Cardiac muscle cell (in vitro differentiated cells and primary cell): Measurements from ENCODE around the gene FOSB. TPM values are rescaled to one million over a fixed set of nuclear protein-coding genes. Genes with fewer than 3 reads are reported as not detected.

ENCODE experiments used
- DNase-seq, 2 donors: peaks; one replicate each; pipeline versions ENCODE4 v3.0.0 to v3.0.0-alpha.2; 2010 to 2017; ENCODE audit warnings: low read depth in 1 of 2, low spot score in 1 of 2
- H3K27ac ChIP-seq: fragments of 200-600 bp; sonication (generic); 2 replicates; pipeline ENCODE4 v1.5.1; 2016
- H3K27me3 ChIP-seq: fragments of 200-600 bp; sonication (generic); 2 replicates; pipeline ENCODE4 v1.6.0; 2016; ENCODE audit warnings: control low read depth
- H3K36me3 ChIP-seq: fragments of 200-600 bp; sonication (generic); 2 replicates; pipeline ENCODE4 v1.5.1; 2016; ENCODE audit warnings: control low read depth
- H3K4me1 ChIP-seq: fragments of 200-600 bp; sonication (generic); 2 replicates; pipeline ENCODE4 v1.8.1; 2017; ENCODE audit warnings: low read depth, mild to moderate bottlenecking, mixed run types
- H3K4me3 ChIP-seq: fragments of 200-600 bp; sonication (generic); 2 replicates; pipeline ENCODE4 v1.5.1; 2016; ENCODE audit warnings: mild to moderate bottlenecking
- H3K9me3 ChIP-seq: fragments of 200-600 bp; sonication (generic); 2 replicates; pipeline ENCODE4 v1.5.1; 2017; ENCODE audit warnings: low read depth, mild to moderate bottlenecking, control low read depth
- CTCF ChIP-seq: IDR thresholded peaks from 2 replicates; pipeline ENCODE4 v1.5.1; 2012; ENCODE audit warnings: low read depth, mild to moderate bottlenecking, low read length
- polyA plus RNA-seq: library from polyadenylated mRNA; unstranded; fragments of >200 nt; fragmentation: Nextera tagmentation; extraction: Ambion mirVana; gene quantifications from 2 replicates; pipeline ENCODE4 v1.2.1, GENCODE V29; 2016
- total RNA-seq: library from RNA; depleted of rRNA; stranded (reverse); fragments of >200 nt; gene quantifications from 2 replicates; pipeline ENCODE4 v1.2.3, GENCODE V29; 2016

The FOSB gene
- total and polyA plus RNA-seq, 2 experiments from 2014 or later = 1.7 to 4.5 TPM

DNA sequence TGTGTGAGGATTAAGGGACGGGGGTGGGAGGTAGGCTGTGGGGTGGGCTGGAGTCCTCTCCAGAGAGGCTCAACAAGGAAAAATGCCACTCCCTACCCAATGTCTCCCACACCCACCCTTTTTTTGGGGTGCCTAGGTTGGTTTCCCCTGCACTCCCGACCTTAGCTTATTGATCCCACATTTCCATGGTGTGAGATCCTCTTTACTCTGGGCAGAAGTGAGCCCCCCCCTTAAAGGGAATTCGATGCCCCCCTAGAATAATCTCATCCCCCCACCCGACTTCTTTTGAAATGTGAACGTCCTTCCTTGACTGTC lies 5.5 kb downstream of the FOSB start:
- H3K27me3 ChIP-seq = no peaks in the 10 kb centered on the region
- peaks cover 14% of the 10 kb centered on the region for H3K4me1 ChIP-seq
- no peaks in the 10 kb centered on the region for H3K9me3 ChIP-seq
- H3K4me3 ChIP-seq = no peak overlapping the region
- no peak for DNase-seq
- no peak overlapping the region for H3K27ac ChIP-seq
- TF ChIP-seq CTCF = no peak
- H3K36me3 ChIP-seq = no peaks in the 10 kb centered on the region

GRCh38 chr19:45473682-45474605 lies 6.1 kb downstream of the FOSB start:
- Histone ChIP-seq H3K36me3 (no peaks in the 10 kb centered on the region), H3K9me3 (no peaks in the 10 kb centered on the region), H3K4me3 (no peak overlapping the region), H3K27me3 (no peaks in the 10 kb centered on the region), H3K4me1 (peaks cover 14% of the 10 kb centered on the region), H3K27ac (no peak overlapping the region)
- no peak for TF ChIP-seq CTCF
- peak in 1 of 2 donors; percentile 22 for DNase-seq

- no peak for TF ChIP-seq CTCF
- H3K4me3 ChIP-seq = no peak overlapping the region
- no peaks in the 10 kb centered on the region for H3K9me3 ChIP-seq
- H3K4me1 ChIP-seq = peaks cover 14% of the 10 kb centered on the region
- H3K27me3 ChIP-seq = no peaks in the 10 kb centered on the region
- H3K27ac ChIP-seq = no peak overlapping the region
- DNase-seq = peak in 1 of 2 donors; percentile 24
- H3K36me3 ChIP-seq = no peaks in the 10 kb centered on the region
Observed at GRCh38 chr19:45474606-45475521, 7.1 kb downstream of the FOSB start.

- Histone ChIP-seq H3K4me1 (peaks cover 6% of the 10 kb centered on the region), H3K36me3 (no peaks in the 10 kb centered on the region), H3K27ac (no peak overlapping the region), H3K9me3 (no peaks in the 10 kb centered on the region), H3K27me3 (no peaks in the 10 kb centered on the region), H3K4me3 (no peak overlapping the region)
- TF ChIP-seq CTCF = no peak
- no peak for DNase-seq
Observed at GRCh38 chr19:45475537-45476291, 7.9 kb downstream of the FOSB start.

DNA sequence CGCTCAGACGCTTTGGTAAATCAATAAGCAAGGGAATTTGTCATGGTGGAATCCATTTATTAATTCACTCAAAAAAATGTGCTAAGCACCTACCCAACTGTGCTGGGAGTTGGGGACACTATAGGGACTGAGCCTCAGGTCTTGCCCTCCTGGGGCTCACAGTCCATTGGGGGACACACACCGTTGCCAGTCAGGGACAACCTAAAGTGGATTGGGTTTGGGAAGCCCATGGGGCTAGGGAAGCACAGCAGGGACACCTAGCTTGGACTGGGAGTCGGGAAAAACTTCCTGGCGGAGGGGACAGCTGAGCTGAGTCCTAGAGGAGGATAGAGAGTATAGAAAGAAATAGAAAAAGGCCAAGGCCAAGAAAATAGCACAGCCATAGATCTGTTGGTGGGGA lies 8.5 kb downstream of the FOSB start:
- no peaks in the 10 kb centered on the region for H3K36me3 ChIP-seq
- DNase-seq = no peak
- H3K27me3 ChIP-seq = no peaks in the 10 kb centered on the region
- H3K9me3 ChIP-seq = no peaks in the 10 kb centered on the region
- TF ChIP-seq CTCF = no peak
- peaks cover 4% of the 10 kb centered on the region for H3K4me1 ChIP-seq
- H3K4me3 ChIP-seq = no peak overlapping the region
- no peak overlapping the region for H3K27ac ChIP-seq
